ENCODE results near the gene NUDT22. TPM values are rescaled to one million over a fixed set of nuclear protein-coding genes. Genes with fewer than 3 reads are reported as not detected.
A peak's percentile ranks its signal among the peaks of the same experiment; 100 is the strongest.

The NUDT22 gene
- total and polyA plus RNA-seq, 11 donors: 63.7 to 93.0 (median 70.3) TPM

DNA sequence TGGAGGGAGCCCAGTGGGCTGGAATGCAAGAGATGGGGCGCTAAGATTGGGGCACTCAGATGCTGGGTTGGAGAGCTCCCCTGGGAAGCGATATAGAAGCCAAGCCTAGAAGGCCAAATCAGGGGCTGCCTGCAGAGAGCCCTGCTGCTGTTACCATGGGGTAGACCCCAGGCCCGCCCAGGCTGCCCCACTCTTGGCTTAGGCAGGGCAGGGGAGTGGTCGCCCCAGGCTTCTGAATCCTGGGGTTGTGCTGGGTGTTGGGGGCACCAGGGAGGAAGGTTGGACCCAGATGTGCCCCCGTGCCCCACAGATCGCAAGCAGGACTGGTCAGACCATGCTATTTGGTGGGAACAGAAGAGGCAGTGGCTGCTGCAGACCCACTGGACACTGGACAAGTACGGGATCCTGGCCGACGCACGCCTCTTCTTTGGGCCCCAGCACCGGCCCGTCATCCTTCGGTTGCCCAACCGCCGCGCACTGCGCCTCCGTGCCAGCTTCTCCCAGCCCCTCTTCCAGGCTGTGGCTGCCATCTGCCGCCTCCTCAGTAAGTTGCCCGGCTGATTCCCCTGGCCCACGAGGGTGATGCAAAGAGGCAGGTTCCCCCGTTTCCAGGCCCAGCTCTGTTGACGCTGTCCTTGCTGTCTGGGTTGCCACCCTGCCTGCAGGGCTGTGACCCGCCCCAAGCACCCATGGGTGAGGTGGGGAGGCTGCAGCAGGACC, 15.6 kb upstream of the NUDT22 start:
- Histone ChIP-seq H3K36me3 (peaks cover 0 to 65% (median 0%) of the 10 kb centered on the region in 9 donors), H3K27ac (no peak overlapping the region)
- intact Hi-C loops (cut with DNase I): no loop called here

GRCh38 chr11:64211181-64211872, 14.7 kb upstream of the NUDT22 start:
- ATAC-seq: no peak
- Histone ChIP-seq H3K36me3 (peaks cover 0 to 72% (median 0%) of the 10 kb centered on the region in 9 donors), H3K27me3 (no peaks in the 10 kb centered on the region), H3K4me3 (no peak overlapping the region), H3K27ac (no peak overlapping the region), H3K9me3 (no peaks in the 10 kb centered on the region), H3K4me1 (peaks cover 0 to 26% (median 15%) of the 10 kb centered on the region in 12 donors)
- DNase-seq: peak in 2 of 5 donors; percentile 23 to 58
- intact Hi-C loops (cut with DNase I): no loop called here
- TF ChIP-seq CTCF (IDR thresholded peaks at IDR 0.05) (no peak), POLR2A (IDR thresholded peaks at IDR 0.05) (no peak)
- WGBS, 4 donors: 87 to 93% (median 91%) methylated on average over 27 to 30 of the region's 30 CpGs

More for the DNA sequence above, 15.6 kb upstream of the NUDT22 start:
- Histone ChIP-seq H3K9me3 (no peaks in the 10 kb centered on the region), H3K27me3 (no peaks in the 10 kb centered on the region), H3K4me3 (no peak overlapping the region), H3K4me1 (peaks cover 0 to 32% (median 16%) of the 10 kb centered on the region in 12 donors)
- 95 to 96% (median 95%) methylated on average over 21 to 24 of the region's 24 CpGs for WGBS, 4 donors
- ATAC-seq (no peak), DNase-seq (peak in 2 of 5 donors; percentile 21 to 56)
- no peak for TF ChIP-seq POLR2A (IDR thresholded peaks at IDR 0.05)
- TF ChIP-seq CTCF (IDR thresholded peaks at IDR 0.05): no peak

DNA sequence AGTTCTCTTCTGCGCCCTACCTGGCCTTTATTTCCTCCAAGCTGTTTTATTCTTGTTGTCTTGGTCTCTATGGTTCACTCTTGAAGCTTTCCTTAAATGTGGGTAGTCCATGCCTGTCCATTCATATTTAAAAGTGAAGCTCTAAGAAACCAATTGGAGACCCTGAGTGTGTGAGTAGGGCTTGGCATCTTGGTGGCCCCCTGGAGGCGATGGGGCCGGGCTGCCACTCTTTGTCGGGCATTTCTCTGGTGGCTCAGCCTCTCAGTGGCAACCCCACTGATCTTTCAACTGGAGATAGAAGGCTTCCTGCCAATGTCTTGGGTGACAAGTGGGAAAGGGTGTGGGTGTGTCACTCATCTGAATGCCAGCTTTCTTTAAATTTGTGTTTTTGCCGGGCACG, 9.2 kb upstream of the NUDT22 start:
- intact Hi-C loops (cut with DNase I): no loop called here
- DNase-seq (peak in 2 of 5 donors; percentile 8 to 9), ATAC-seq (no peak)
- Histone ChIP-seq H3K4me1 (no peaks in the 10 kb centered on the region), H3K27me3 (no peaks in the 10 kb centered on the region), H3K36me3 (peaks cover 0 to 92% (median 7%) of the 10 kb centered on the region in 9 donors), H3K9me3 (no peaks in the 10 kb centered on the region), H3K27ac (no peak overlapping the region), H3K4me3 (no peak overlapping the region)
- TF ChIP-seq POLR2A (IDR thresholded peaks at IDR 0.05): no peak
- TF ChIP-seq CTCF (IDR thresholded peaks at IDR 0.05): no peak
- WGBS, 4 donors: 85 to 91% (median 90%) methylated on average over 6 of the region's 6 CpGs

- peak in 2 of 5 donors; percentile 22 to 56 for DNase-seq
- ATAC-seq: peak in 1 of 4 donors; percentile 23
- WGBS, 4 donors: 61 to 76% (median 67%) methylated on average over 5 to 11 of the region's 11 CpGs
Observed at GRCh38 chr11:64218628-64219353, 7.3 kb upstream of the NUDT22 start.

More at GRCh38 chr11:64218628-64219353, 7.3 kb upstream of the NUDT22 start:
- H3K27me3 ChIP-seq: no peaks in the 10 kb centered on the region
- H3K4me3 ChIP-seq: no peak overlapping the region
- H3K27ac ChIP-seq: no peak overlapping the region
- H3K4me1 ChIP-seq: peaks cover 0 to 6% (median 0%) of the 10 kb centered on the region in 12 donors
- peaks cover 0 to 93% (median 11%) of the 10 kb centered on the region in 9 donors for H3K36me3 ChIP-seq
- no peaks in the 10 kb centered on the region for H3K9me3 ChIP-seq
- intact Hi-C loops (cut with DNase I): no loop called here
- TF ChIP-seq CTCF (IDR thresholded peaks at IDR 0.05) (no peak), POLR2A (IDR thresholded peaks at IDR 0.05) (no peak)

Data from heart left ventricle (tissue), 16 donors.